ENCODE results near the gene NR2C1.

Gene NR2C1

DNA sequence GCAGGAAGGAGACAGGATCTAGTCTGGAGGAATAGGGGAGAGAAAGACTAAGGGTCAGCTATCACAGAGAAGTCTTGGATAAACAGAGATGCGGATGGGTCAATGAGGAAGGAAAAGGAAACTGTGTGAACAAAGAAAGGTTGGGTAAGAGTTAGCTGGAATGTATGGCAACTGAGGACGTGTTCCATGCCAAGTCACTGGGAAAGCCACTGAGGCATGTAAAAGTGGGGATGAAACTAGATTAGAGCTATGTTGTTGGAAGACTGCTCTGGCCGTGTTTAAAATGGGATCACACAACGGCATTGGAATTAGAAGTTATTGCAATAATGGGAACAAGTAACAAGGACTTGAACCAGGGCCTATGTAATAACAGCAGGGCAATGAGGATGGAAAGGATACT is 3.9 kb upstream of the NR2C1 start:
- no peak overlapping the region for H3K9ac ChIP-seq (ENCODE audit: low read length)
- no peak for DNase-seq
- H3K4me3 ChIP-seq (ENCODE audit: low read length): no peak overlapping the region
- H3K27ac ChIP-seq (ENCODE audit: low read length): no peak overlapping the region
- 0 out of 2 replicates have a peak, but pooled peaks cover 5% of the 10 kb centered on the region for H3F3A ChIP-seq (ENCODE audit: insufficient read depth, low read length)
- no peaks in the 10 kb centered on the region for H3K27me3 ChIP-seq (replicated peaks; ENCODE audit: insufficient read depth, low read length)
- H2AFZ ChIP-seq (ENCODE audit: low read length): no peak overlapping the region
- H3K4me2 ChIP-seq (ENCODE audit: low read depth, low read length): no peak overlapping the region
- TF ChIP-seq EZH2phosphoT487 (IDR thresholded peaks at IDR 0.05; ENCODE audit: low read length) (no peak), EZH2 (optimal IDR thresholded peaks at IDR 0.05; ENCODE audit: low read depth, low read length) (no peak)
- TF ChIP-seq, protein P1, sequence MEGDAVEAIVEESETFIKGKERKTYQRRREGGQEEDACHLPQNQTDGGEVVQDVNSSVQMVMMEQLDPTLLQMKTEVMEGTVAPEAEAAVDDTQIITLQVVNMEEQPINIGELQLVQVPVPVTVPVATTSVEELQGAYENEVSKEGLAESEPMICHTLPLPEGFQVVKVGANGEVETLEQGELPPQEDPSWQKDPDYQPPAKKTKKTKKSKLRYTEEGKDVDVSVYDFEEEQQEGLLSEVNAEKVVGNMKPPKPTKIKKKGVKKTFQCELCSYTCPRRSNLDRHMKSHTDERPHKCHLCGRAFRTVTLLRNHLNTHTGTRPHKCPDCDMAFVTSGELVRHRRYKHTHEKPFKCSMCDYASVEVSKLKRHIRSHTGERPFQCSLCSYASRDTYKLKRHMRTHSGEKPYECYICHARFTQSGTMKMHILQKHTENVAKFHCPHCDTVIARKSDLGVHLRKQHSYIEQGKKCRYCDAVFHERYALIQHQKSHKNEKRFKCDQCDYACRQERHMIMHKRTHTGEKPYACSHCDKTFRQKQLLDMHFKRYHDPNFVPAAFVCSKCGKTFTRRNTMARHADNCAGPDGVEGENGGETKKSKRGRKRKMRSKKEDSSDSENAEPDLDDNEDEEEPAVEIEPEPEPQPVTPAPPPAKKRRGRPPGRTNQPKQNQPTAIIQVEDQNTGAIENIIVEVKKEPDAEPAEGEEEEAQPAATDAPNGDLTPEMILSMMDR (IDR thresholded peaks at IDR 0.05; ENCODE audit: low read length): no peak
- no peaks in the 10 kb centered on the region for H3K4me1 ChIP-seq (ENCODE audit: low read length)
- no peaks in the 10 kb centered on the region for H3K36me3 ChIP-seq (replicated peaks; ENCODE audit: insufficient read depth, low read length)
- H3K9me2 ChIP-seq (replicated peaks; ENCODE audit: insufficient read depth, low read length): no peaks in the 10 kb centered on the region
- peaks cover 10% of the 10 kb centered on the region for H3K79me2 ChIP-seq (ENCODE audit: low read length)
- H4K20me1 ChIP-seq (ENCODE audit: insufficient read depth, low read length): no peaks in the 10 kb centered on the region
- no peaks in the 10 kb centered on the region for H3K9me3 ChIP-seq (replicated peaks; ENCODE audit: insufficient read depth, low read length)

DNA sequence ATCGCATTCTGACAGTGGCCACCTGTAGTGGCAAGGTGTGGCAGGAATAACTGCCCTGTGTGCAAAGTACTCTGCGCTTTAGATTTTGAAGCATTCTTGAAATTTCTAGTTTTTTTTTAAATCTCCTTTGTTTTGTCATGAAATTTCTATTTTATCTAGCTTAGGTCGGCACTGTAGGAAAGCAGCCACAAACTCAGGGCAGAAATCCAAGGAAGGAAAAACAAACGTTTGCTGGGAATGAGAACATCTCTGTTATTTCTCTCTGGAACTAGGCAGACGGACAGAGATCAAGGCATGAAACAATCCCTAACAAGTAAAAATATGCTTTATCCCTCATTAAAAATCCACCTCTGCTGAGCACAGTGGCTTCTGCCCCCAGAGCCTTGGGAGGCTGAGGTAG is 1.3 kb upstream of the NR2C1 start:
- H2AFZ ChIP-seq (ENCODE audit: low read length): no peak overlapping the region
- H3K79me2 ChIP-seq (ENCODE audit: low read length): peaks cover 36% of the 10 kb centered on the region

DNA sequence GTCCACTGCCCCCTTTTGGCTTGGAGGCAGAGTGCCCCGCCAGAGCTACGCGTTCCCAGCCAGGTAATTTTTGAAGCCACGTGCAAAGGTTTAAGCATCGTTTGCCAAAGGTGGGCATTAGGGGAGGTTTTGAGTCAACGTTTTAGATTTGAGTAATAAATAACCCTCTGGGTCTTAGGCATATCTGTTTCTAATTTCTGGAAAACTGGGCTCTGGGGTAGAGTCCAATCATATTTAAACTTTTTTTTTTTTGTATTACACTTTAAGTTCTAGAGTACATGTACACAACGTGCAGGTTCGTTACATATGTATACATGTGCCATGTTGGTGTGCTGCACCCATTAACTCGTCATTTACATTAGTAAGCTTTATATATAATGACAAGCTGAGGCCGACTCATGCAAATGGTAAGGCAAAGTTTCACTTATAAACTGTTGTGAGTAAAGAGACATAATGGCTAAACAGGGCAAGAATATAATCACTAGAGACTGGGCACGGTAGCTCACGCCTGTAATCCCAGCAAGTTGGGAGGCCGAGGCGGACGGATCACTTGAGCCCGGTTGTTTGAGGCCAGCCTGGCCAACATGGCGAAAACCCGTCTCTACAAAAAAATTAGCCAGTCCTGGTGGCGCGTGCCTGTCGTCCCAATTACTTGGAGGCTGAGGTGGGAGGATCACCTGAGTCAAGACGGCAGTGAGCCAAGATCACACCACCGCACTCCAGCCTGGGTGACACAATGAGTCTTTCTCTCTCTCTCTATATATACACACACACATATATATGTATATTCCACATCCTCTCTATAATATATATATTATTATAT is 491 bp upstream of the NR2C1 start:
- H2AFZ ChIP-seq (ENCODE audit: low read length): peak overlapping the region; percentile 68
- no peak overlapping the region for H3K4me3 ChIP-seq (ENCODE audit: low read length)
- H3K9ac ChIP-seq (ENCODE audit: low read length): no peak overlapping the region

More for the DNA sequence above, 1.3 kb upstream of the NR2C1 start:
- DNase-seq: no peak
- Histone ChIP-seq H3K4me1 (ENCODE audit: low read length) (no peaks in the 10 kb centered on the region), H3K27me3 (replicated peaks; ENCODE audit: insufficient read depth, low read length) (no peaks in the 10 kb centered on the region), H3K9me2 (replicated peaks; ENCODE audit: insufficient read depth, low read length) (no peaks in the 10 kb centered on the region), H3K9me3 (replicated peaks; ENCODE audit: insufficient read depth, low read length) (no peaks in the 10 kb centered on the region), H3K4me2 (ENCODE audit: low read depth, low read length) (no peak overlapping the region), H4K20me1 (ENCODE audit: insufficient read depth, low read length) (no peaks in the 10 kb centered on the region), H3K27ac (ENCODE audit: low read length) (no peak overlapping the region), H3F3A (ENCODE audit: insufficient read depth, low read length) (0 out of 2 replicates have a peak, but pooled peaks cover 5% of the 10 kb centered on the region), H3K9ac (ENCODE audit: low read length) (no peak overlapping the region), H3K4me3 (ENCODE audit: low read length) (no peak overlapping the region), H3K36me3 (replicated peaks; ENCODE audit: insufficient read depth, low read length) (no peaks in the 10 kb centered on the region)
- TF ChIP-seq, protein P1 (IDR thresholded peaks at IDR 0.05; ENCODE audit: low read length): no peak
- TF ChIP-seq EZH2 (optimal IDR thresholded peaks at IDR 0.05; ENCODE audit: low read depth, low read length): no peak
- no peak for TF ChIP-seq EZH2phosphoT487 (IDR thresholded peaks at IDR 0.05; ENCODE audit: low read length)

More for the DNA sequence above, 491 bp upstream of the NR2C1 start:
- no peak for DNase-seq
- Histone ChIP-seq H3K9me2 (replicated peaks; ENCODE audit: insufficient read depth, low read length) (no peaks in the 10 kb centered on the region), H3K79me2 (ENCODE audit: low read length) (peaks cover 44% of the 10 kb centered on the region), H3K4me1 (ENCODE audit: low read length) (no peaks in the 10 kb centered on the region), H3K27ac (ENCODE audit: low read length) (no peak overlapping the region), H3K27me3 (replicated peaks; ENCODE audit: insufficient read depth, low read length) (no peaks in the 10 kb centered on the region), H4K20me1 (ENCODE audit: insufficient read depth, low read length) (no peaks in the 10 kb centered on the region), H3K4me2 (ENCODE audit: low read depth, low read length) (peak overlapping the region; percentile 51), H3K9me3 (replicated peaks; ENCODE audit: insufficient read depth, low read length) (no peaks in the 10 kb centered on the region), H3K36me3 (replicated peaks; ENCODE audit: insufficient read depth, low read length) (no peaks in the 10 kb centered on the region), H3F3A (ENCODE audit: insufficient read depth, low read length) (0 out of 2 replicates have a peak, but pooled peaks cover 5% of the 10 kb centered on the region)
- TF ChIP-seq, protein P1 (IDR thresholded peaks at IDR 0.05; ENCODE audit: low read length): peak; percentile 83
- TF ChIP-seq EZH2phosphoT487 (IDR thresholded peaks at IDR 0.05; ENCODE audit: low read length) (no peak), EZH2 (optimal IDR thresholded peaks at IDR 0.05; ENCODE audit: low read depth, low read length) (no peak)

All from MM.1S (cell line).